NOMO-1 (cell line): ENCODE data around the gene ADAMTS12.

Source experiments
- DNase-seq, 2 experiments: peaks; one replicate each; lab custom pipeline; 2025; ENCODE audit not compliant: unreplicated experiment in 2 of 2; lab: John Stamatoyannopoulos, UW

The ADAMTS12 gene, protein sequence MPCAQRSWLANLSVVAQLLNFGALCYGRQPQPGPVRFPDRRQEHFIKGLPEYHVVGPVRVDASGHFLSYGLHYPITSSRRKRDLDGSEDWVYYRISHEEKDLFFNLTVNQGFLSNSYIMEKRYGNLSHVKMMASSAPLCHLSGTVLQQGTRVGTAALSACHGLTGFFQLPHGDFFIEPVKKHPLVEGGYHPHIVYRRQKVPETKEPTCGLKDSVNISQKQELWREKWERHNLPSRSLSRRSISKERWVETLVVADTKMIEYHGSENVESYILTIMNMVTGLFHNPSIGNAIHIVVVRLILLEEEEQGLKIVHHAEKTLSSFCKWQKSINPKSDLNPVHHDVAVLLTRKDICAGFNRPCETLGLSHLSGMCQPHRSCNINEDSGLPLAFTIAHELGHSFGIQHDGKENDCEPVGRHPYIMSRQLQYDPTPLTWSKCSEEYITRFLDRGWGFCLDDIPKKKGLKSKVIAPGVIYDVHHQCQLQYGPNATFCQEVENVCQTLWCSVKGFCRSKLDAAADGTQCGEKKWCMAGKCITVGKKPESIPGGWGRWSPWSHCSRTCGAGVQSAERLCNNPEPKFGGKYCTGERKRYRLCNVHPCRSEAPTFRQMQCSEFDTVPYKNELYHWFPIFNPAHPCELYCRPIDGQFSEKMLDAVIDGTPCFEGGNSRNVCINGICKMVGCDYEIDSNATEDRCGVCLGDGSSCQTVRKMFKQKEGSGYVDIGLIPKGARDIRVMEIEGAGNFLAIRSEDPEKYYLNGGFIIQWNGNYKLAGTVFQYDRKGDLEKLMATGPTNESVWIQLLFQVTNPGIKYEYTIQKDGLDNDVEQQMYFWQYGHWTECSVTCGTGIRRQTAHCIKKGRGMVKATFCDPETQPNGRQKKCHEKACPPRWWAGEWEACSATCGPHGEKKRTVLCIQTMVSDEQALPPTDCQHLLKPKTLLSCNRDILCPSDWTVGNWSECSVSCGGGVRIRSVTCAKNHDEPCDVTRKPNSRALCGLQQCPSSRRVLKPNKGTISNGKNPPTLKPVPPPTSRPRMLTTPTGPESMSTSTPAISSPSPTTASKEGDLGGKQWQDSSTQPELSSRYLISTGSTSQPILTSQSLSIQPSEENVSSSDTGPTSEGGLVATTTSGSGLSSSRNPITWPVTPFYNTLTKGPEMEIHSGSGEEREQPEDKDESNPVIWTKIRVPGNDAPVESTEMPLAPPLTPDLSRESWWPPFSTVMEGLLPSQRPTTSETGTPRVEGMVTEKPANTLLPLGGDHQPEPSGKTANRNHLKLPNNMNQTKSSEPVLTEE (N-terminal part only)

DNA sequence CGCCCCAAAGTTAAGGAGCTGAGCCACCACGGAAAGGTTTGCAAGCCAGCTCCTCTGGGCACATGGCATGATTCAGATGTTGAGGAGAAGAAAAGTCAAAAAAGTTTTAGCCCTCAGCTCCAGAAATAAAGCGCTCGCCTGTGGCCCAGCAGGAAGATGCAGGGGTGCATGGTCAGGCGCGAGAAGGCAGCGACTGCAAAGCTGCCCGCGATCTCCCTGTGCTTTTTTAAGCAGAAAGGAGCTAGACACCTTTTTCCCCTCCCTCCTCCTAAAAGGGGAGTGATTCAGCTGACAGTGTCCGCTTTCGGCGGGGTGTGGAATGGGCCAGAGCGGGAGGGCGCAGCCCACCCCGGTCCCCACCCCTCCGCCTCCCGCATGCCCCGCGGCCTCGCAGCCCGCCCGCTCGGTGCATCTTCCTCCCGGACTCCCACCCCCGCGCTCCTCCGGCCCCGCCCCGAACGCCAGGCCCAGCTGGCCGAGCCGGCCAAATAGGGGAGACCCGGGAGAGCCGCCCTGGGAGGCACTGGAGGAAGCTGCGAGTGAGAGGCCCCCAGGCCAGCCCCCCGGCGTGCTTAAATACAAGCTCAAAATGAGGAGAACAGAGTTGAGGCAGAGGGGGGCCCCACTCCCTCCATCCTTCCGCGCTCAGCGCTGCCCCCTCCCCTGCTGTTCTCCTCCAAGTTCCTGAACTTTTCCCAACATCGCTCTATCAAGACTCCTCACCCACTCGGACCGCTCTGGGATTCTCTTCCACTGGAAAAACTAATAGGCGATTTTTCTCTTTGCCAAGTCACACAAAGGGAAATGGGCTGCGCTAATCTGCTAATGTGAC, at the start of gene ADAMTS12:
Gene ADAMTS12, minus strand, starts transcription at position 203 of the 832 bp plus-strand sequence. Its CDS starts 134 bp downstream, at position 69.
- no peak for DNase-seq

DNA sequence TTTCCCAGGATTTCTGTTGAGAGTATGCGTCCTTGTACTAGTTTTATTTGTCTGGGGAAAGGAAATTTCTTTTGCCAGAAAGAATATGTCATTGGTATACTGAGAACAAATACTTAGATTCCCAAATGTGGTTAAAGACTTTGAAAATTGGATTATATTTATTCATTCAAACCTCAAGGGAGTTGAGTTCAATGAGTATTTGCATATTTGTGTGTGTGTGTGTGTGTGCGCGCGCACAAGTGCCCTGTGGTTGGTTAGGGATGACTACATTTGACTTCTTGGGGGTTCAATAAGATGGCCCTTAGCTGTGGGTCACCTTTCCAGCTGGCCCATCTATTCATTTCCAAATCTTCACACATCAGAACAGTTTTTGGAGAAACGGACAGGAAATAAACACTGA, 49.3 kb upstream of the ADAMTS12 start:
- no peak for DNase-seq

DNA sequence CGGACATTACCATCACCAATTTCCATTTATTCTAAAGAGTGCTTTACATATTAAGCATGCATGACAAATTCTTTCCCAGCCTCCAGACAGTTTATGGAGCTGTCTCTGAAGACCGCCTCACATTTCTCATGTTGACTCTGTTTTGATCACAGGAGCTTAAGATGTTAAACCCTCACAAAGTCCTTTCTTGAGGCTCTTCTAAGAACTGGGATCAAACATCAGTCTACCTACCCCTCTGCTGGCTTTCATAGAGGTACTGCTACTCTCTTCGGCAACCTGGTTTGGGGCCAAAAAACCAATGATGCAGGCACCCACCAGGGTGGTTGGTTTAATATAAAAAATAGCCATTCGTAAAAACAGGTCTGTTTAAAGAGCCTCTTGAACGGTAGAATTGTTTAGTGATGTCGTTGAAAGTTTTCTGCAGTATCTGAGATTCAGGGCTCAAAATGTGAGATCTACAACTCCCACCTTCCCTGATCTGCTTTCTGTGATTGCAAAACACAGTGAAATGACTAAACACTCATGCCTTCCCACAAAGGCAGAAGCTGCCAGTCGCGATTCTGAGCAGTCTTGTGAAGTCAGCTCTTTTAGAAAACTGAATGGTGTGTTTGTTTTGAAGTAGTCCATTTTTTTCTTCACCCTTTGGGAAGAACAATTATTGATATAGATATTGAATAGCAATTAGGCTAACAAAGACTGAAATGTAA, 47.9 kb upstream of the ADAMTS12 start:
- DNase-seq, result peak; percentile 62 to 70

DNA sequence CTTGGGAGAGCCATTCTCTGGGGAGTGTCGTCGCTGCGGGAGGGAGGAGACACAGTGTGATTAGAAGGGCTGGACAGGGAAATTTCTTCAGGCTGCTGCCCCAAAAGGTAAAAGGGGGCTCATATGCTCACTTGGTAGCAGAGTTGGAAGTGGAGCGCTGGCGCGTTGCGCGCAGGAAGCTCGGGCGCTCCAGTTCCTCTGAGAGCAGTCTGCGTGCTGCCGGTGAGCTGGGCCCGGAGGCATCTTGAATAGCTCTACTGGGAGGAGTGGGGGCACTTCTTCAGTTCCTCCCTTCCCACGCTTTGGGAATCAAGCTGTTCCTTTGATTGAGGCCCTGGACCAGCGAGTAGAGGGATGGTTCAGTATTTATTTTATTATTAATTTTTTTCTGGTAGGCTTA, 47.1 kb upstream of the ADAMTS12 start:
- DNase-seq, result no peak

DNA sequence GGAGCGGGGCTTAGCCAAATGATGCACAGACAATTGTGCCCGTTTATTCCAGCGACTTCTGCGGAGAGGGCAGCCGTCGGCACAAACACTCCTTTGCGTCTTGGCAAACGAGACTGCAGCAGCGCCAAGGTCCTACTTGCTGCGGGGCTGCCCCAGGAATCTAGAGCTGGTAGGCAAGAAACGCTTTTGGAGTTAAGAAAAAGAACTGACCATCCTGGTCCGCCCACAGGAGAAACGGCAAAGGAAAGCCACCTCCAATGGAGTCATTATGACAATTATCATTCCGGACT, 46.7 kb upstream of the ADAMTS12 start:
- no peak for DNase-seq

DNA sequence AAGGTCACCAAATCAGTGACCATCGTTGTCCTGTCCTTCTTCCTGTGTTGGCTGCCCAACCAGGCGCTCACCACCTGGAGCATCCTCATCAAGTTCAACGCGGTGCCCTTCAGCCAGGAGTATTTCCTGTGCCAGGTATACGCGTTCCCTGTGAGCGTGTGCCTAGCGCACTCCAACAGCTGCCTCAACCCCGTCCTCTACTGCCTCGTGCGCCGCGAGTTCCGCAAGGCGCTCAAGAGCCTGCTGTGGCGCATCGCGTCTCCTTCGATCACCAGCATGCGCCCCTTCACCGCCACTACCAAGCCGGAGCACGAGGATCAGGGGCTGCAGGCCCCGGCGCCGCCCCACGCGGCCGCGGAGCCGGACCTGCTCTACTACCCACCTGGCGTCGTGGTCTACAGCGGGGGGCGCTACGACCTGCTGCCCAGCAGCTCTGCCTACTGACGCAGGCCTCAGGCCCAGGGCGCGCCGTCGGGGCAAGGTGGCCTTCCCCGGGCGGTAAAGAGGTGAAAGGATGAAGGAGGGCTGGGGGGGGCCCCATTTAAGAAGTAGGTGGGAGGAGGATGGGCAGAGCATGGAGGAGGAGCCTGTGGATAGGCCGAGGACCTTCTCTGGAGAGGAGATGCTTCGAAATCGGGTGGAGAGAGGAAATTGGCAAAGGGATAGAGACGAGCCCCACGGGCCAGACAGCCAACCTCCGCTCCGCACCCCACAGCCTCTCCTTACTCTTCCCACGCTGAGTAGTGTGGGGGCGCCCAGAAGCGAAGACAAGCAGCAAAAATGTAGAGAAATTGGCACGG, 46.1 kb upstream of the ADAMTS12 start:
- no peak for DNase-seq

DNA sequence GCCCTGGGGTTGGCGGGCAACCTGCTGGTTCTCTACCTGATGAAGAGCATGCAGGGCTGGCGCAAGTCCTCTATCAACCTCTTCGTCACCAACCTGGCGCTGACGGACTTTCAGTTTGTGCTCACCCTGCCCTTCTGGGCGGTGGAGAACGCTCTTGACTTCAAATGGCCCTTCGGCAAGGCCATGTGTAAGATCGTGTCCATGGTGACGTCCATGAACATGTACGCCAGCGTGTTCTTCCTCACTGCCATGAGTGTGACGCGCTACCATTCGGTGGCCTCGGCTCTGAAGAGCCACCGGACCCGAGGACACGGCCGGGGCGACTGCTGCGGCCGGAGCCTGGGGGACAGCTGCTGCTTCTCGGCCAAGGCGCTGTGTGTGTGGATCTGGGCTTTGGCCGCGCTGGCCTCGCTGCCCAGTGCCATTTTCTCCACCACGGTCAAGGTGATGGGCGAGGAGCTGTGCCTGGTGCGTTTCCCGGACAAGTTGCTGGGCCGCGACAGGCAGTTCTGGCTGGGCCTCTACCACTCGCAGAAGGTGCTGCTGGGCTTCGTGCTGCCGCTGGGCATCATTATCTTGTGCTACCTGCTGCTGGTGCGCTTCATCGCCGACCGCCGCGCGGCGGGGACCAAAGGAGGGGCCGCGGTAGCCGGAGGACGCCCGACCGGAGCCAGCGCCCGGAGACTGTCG, 45.4 kb upstream of the ADAMTS12 start:
- no peak for DNase-seq

DNA sequence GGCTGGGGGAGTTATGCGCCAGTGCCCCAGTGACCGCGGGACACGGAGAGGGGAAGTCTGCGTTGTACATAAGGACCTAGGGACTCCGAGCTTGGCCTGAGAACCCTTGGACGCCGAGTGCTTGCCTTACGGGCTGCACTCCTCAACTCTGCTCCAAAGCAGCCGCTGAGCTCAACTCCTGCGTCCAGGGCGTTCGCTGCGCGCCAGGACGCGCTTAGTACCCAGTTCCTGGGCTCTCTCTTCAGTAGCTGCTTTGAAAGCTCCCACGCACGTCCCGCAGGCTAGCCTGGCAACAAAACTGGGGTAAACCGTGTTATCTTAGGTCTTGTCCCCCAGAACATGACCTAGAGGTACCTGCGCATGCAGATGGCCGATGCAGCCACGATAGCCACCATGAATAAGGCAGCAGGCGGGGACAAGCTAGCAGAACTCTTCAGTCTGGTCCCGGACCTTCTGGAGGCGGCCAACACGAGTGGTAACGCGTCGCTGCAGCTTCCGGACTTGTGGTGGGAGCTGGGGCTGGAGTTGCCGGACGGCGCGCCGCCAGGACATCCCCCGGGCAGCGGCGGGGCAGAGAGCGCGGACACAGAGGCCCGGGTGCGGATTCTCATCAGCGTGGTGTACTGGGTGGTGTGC, 44.7 kb upstream of the ADAMTS12 start, which contains the start of gene RXFP3:
Gene RXFP3, plus strand, starts transcription at position 6 of the 636 bp plus-strand sequence. Its CDS starts 355 bp downstream, at position 361.
- DNase-seq, result no peak

DNA sequence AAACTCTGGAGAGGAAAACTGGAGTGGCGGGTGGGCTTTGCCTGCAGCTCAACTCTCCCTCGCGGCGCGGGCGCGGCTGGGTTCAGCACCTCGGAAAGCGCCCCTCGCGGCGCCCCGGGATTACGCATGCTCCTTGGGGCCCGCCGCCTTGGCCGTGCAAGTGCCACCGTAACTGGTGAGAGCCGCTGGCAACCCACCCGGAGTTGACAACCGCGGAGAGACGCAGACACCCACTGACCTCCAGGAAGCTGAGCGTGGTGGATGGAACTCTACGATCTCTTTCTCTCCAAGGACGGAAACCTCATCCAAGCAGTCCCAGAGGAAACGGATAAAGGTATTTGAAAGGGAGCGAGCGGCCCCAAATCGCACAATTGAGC, 44.2 kb upstream of the ADAMTS12 start:
- DNase-seq, result peak; percentile 22 to 38

DNA sequence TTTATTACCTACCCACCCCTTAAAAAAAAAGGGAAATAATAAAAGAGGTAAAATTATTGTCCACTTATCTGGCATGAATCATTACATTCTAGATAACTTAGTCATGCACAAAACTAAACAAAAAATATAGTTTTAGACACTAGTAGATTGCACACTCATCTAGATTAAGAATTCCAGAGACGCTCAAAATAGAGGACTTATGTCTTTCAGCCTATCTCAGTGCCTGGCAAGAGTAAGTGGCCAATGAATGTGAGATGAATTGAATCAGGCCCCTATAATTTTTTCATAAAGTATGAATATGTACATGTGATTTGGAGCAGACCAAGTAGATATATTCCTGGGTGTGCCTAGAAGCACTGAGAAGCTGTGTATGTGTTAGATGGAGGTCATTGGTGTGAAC, 42.4 kb upstream of the ADAMTS12 start:
- DNase-seq, result no peak

DNA sequence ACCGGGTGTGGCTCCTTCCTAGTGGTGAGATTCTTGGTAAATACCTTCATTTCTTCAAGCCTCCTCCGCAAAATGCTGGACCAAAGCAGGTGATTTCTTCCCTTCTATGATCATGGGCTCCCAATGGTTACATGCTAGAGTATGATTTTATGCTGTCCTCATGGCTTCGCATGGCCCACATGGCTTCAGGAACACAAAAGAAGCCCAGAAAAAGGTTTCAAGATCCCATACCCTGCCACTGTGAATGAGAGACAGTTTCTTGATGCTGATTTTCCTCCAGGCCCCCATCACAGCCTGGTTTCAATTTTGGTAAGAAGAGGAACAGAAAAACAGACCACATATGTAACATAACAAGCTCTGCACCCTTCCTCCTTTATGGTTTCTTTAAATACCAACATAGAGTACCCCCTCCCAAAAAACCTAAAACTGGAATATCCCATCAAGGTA, 42.0 kb upstream of the ADAMTS12 start:
- DNase-seq, result peak in 1 of 2 experiments; percentile 45

DNA sequence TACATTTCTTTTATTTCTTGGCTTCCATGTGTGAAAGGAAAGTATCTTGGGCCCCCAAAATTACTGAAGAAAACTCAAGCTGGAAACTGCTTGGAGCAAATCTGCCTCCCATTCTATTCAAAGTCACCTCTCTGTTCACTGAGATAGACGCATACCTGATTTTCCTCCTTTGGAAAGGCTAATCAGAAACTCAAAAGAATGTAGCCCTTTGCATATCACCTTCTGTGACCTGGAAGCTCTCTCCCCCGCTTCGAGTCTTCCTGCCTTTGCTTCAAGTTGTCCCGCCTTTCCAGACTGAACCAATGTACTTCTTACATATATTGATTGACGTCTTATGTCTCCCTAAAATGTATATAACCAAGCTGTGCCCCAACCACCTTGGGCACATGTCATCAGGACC, 39.3 kb upstream of the ADAMTS12 start:
- DNase-seq, result no peak

DNA sequence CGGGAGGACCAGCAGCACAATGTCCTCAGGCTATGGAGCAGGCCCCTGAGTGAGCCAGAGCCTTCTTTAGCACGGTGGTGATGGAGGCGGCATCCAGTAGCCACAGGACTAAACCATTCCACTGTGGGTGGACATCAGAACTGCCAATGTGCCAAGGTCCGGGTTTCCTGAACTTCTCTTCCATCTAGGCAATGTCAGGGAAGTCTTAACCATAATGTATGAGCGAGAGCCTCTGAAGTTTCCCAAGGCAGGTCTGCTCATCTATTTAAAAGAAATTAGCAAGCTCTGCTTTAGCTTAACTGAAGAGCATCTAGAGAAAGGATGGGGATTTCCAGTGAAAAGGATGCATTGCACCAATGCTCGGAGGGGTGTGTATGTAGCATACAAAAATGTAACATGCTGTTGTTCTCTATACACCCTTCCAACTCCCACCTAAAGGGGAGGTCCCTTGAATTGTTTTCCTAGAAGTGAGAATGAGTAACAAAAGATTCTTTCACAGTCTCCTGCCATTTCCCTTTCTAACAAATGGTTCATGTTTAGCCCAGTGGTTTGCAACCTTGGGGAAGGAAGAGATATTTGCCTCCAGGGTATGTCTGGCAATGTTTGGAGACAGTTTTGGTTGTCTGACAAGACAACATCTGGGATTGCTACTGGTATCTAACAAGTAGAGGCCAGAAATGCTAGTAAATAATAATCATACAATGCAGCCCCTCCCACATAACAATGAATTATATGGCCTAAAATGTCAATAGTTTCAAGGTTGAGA, 38.3 kb upstream of the ADAMTS12 start:
- no peak for DNase-seq

DNA sequence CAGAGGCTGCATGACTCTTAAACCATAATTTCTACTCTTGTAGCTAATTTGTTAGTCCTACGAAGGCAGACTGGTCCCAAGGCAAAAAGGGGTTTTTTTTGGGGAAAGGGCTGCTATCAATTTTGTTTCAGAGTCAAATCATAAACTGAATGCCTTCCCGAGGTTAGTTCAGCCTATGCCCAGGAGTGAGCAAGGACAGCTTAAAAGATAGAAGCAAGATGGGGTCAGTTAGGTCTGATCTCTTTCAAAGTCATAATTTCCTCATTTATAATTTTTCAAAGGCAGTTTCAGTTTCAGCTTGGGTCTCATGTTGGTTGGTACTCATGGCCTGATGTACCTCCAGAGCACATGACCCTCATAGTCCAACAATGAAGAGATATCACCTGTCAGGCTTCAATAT, 36.5 kb upstream of the ADAMTS12 start:
- no peak for DNase-seq

DNA sequence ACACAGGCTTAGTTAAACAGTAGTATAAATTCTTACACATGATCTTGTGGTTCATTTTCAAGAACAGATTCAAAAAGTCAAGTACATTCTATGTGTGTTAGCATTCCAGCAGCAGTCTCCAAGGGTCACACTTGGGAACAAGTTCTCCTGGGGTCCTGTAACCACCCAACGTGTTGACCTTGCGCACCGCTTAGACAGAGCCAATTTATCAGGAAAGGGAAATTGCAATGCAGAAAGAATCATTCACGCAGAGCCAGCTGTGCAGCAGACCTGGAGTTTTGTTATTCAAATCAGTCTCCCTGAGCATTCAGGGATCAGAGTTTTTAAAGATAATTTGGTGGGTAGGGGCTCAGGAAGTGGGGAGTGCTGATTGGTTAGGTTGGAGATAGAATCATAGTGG, 35.9 kb upstream of the ADAMTS12 start:
- DNase-seq, result no peak

DNA sequence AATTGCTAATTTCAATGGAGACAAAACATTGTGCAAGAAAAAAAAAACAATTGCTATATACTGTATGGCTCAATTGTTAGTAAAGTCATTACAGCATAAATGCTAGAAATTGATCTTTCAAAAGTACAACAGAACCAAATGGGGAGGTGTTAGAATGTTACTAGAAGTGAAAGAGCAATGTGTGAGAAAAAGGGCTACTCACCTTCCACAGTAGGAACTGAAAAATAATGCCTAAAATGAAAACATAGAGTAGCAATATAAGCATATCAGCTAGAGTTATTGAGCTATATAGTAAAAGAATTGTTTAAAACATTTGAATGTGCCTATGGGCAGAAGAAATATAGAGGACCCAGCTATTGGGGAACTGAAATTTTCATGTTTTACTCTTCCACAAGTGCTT, 33.5 kb upstream of the ADAMTS12 start:
- DNase-seq, result no peak

DNA sequence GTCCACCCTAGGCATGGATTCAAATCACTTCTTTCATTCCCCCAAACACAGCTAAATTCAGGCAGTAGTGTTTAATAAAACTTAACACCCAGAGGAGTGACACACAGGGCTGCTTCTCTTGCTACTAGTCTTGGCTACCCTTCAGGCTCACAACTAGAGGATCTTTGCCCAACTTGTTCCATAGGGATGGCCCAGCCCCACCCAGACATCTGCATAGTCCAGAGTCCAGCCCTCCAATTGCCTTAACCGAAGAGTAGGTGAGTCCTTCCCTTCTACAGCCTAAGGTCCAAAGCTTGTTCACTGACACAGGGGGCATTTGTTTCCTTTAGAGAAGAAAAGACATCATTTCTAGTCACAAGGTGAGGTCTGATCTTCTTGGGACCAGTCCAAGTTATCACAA, 29.2 kb upstream of the ADAMTS12 start:
- no peak for DNase-seq
